H9 (cell line): ENCODE data around the gene TXNDC5. TPM values are rescaled to one million over a fixed set of nuclear protein-coding genes. Genes with fewer than 3 reads are reported as not detected.

Experiments used
- DNase-seq: peaks from one replicate; pipeline ENCODE4 v3.0.0-alpha.2; 2017
- H2AFZ ChIP-seq: one replicate; pipeline ENCODE4 v1.6.1; 2013; ENCODE audit warnings: mild to moderate bottlenecking, low read length, control low read depth, moderate library complexity
- H2AK5ac ChIP-seq: 2 replicates; pipeline ENCODE4 v1.6.1; 2013; ENCODE audit warnings: low read length, control low read depth, mixed read lengths; ENCODE audit not compliant: insufficient read length
- H2BK120ac ChIP-seq: one replicate; pipeline ENCODE4 v1.6.1; 2013; ENCODE audit warnings: low read depth, mild to moderate bottlenecking, low read length, control low read depth, inconsistent platforms; ENCODE audit not compliant: poor library complexity, severe bottlenecking
- H2BK12ac ChIP-seq: 2 replicates; pipeline ENCODE4 v1.6.1; 2013; ENCODE audit warnings: low read length, control low read depth, mixed read lengths, low read depth; ENCODE audit not compliant: insufficient read length
- H2BK15ac ChIP-seq: 2 replicates; pipeline ENCODE4 v1.6.1; 2013; ENCODE audit warnings: low read depth, low read length, control low read depth
- H2BK20ac ChIP-seq: one replicate; pipeline ENCODE4 v1.6.1; 2013; ENCODE audit warnings: low read depth, mild to moderate bottlenecking, low read length, control low read depth, inconsistent platforms; ENCODE audit not compliant: poor library complexity, severe bottlenecking
- H2BK5ac ChIP-seq: 2 replicates; pipeline ENCODE4 v1.6.1; 2013; ENCODE audit warnings: low read length, control low read depth, mixed read lengths; ENCODE audit not compliant: insufficient read length
- H3K14ac ChIP-seq: 2 replicates; pipeline ENCODE4 v1.6.1; 2013; ENCODE audit warnings: low read length, control low read depth; ENCODE audit not compliant: insufficient read depth
- H3K18ac ChIP-seq: 2 replicates; pipeline ENCODE4 v1.6.1; 2013; ENCODE audit warnings: low read depth, mild to moderate bottlenecking, mixed read lengths, low read length, control low read depth; ENCODE audit not compliant: insufficient read length
- H3K23ac ChIP-seq: 2 replicates; pipeline ENCODE4 v1.6.1; 2013; ENCODE audit warnings: low read length, control low read depth, mixed read lengths, low read depth; ENCODE audit not compliant: insufficient read length
- H3K23me2 ChIP-seq: 2 replicates; pipeline ENCODE4 v1.6.1; 2013; ENCODE audit warnings: low read depth, mild to moderate bottlenecking, mixed read lengths, low read length, control low read depth; ENCODE audit not compliant: insufficient read length, poor library complexity, severe bottlenecking
- H3K27ac ChIP-seq: 2 replicates; pipeline ENCODE4 v1.5.1; 2013; ENCODE audit warnings: low read length, control low read depth, mixed read lengths, low read depth; ENCODE audit not compliant: insufficient read length
- H3K27me3 ChIP-seq: 2 replicates; pipeline ENCODE4 v1.6.1; 2013; ENCODE audit warnings: low read length, control low read depth, inconsistent platforms; ENCODE audit not compliant: insufficient read depth
- H3K4ac ChIP-seq: 2 replicates; pipeline ENCODE4 v1.6.1; 2013; ENCODE audit warnings: low read depth, mild to moderate bottlenecking, control low read depth, inconsistent platforms, low read length, moderate library complexity
- H3K4me1 ChIP-seq: 2 replicates; pipeline ENCODE4 v1.6.1; 2013; ENCODE audit warnings: low read length, control low read depth, inconsistent platforms; ENCODE audit not compliant: insufficient read depth
- H3K4me2 ChIP-seq: 2 replicates; pipeline ENCODE4 v1.6.1; 2013; ENCODE audit warnings: low read length, control low read depth, mixed read lengths; ENCODE audit not compliant: insufficient read length, insufficient read depth
- H3K56ac ChIP-seq: 2 replicates; pipeline ENCODE4 v1.6.1; 2013; ENCODE audit warnings: low read depth, mild to moderate bottlenecking, mixed read lengths, low read length, control low read depth; ENCODE audit not compliant: insufficient read length
- H3K79me1 ChIP-seq: 2 replicates; pipeline ENCODE4 v1.6.1; 2013; ENCODE audit warnings: low read depth, mild to moderate bottlenecking, moderate library complexity, low read length, control low read depth, inconsistent platforms; ENCODE audit not compliant: insufficient read depth, poor library complexity, severe bottlenecking
- H3K79me2 ChIP-seq: 2 replicates; pipeline ENCODE4 v1.6.1; 2013; ENCODE audit warnings: low read length, control low read depth, inconsistent platforms; ENCODE audit not compliant: insufficient read depth
- H3K9ac ChIP-seq: 2 replicates; pipeline ENCODE4 v1.6.1; 2013; ENCODE audit warnings: low read length, control low read depth, mixed read lengths; ENCODE audit not compliant: insufficient read length; ENCODE audit errors: extremely low read depth
- H3K9me3 ChIP-seq: one replicate; pipeline ENCODE4 v1.6.1; 2013; ENCODE audit warnings: low read depth, low read length, inconsistent platforms; ENCODE audit not compliant: control insufficient read depth
- H3T11ph ChIP-seq: one replicate; pipeline ENCODE4 v1.6.1; 2013; ENCODE audit warnings: mild to moderate bottlenecking, low read length, control low read depth, inconsistent platforms
- H4K20me1 ChIP-seq: one replicate; pipeline ENCODE4 v1.6.1; 2013; ENCODE audit not compliant: control insufficient read depth, insufficient read length, insufficient read depth
- H4K5ac ChIP-seq: 2 replicates; pipeline ENCODE4 v1.6.1; 2013; ENCODE audit warnings: low read depth, mild to moderate bottlenecking, mixed read lengths, low read length, control low read depth; ENCODE audit not compliant: insufficient read length
- H4K8ac ChIP-seq: replicated peaks from 2 replicates; pipeline ENCODE4 v1.6.1; 2013; ENCODE audit warnings: low read length, control low read depth, mixed read lengths, low read depth; ENCODE audit not compliant: insufficient read length
- H4K91ac ChIP-seq: 2 replicates; pipeline ENCODE4 v1.6.1; 2013; ENCODE audit warnings: low read depth, mild to moderate bottlenecking, moderate library complexity, mixed read lengths, low read length, control low read depth; ENCODE audit not compliant: insufficient read length
- H3K27ac Mint-ChIP-seq, 3 experiments: 2 replicates in 2 of 3; 3 replicates in 1 of 3; pipeline ENCODE4 v1.8.0; 2020 to 2021; ENCODE audit warnings: mixed read lengths in 3 of 3, mild to moderate bottlenecking in 1 of 3, moderate library complexity in 1 of 3
- H3K27me3 Mint-ChIP-seq: 2 replicates; pipeline ENCODE4 v1.8.0; 2021; ENCODE audit warnings: low read depth, mild to moderate bottlenecking, moderate library complexity, mixed read lengths
- H3K36me3 Mint-ChIP-seq, 3 experiments: 2 replicates in 2 of 3; 3 replicates in 1 of 3; pipeline ENCODE4 v1.8.0; 2020 to 2021; ENCODE audit warnings: low read depth in 3 of 3, mixed read lengths in 3 of 3; ENCODE audit not compliant: insufficient read depth in 1 of 3
- H3K4me1 Mint-ChIP-seq, 2 experiments: 2 replicates each; pipeline ENCODE4 v1.8.0; 2020; ENCODE audit warnings: mixed read lengths in 2 of 2
- H3K4me3 Mint-ChIP-seq, 2 experiments: 2 replicates in 1 of 2; 3 replicates in 1 of 2; pipeline ENCODE4 v1.8.0; 2020 to 2021; ENCODE audit warnings: mild to moderate bottlenecking in 2 of 2, mixed read lengths in 2 of 2, moderate library complexity in 1 of 2
- H3K9me3 Mint-ChIP-seq, 2 experiments: 2 replicates in 1 of 2; 3 replicates in 1 of 2; pipeline ENCODE4 v1.8.0; 2020; ENCODE audit warnings: mild to moderate bottlenecking in 2 of 2, mixed read lengths in 2 of 2, moderate library complexity in 1 of 2
- WGBS: extraction: QIAGEN DNeasy Blood & Tissue Kit; methylation state at CpG from one replicate; pipeline ENCODE4 v1.1.7; 2013; ENCODE audit warnings: missing lambda C conversion rate, low lambda C conversion rate, mixed read lengths; ENCODE audit not compliant: insufficient read length; ENCODE audit errors: extremely low coverage; 5-methylcytosine and 5-hydroxymethylcytosine counted together
- total RNA-seq: library from RNA; stranded (reverse); gene quantifications from 2 replicates; pipeline ENCODE4 v1.2.1, GENCODE V29; 2021
- TF ChIP-seq, protein P1 (sequence below): fragments of 200-600 bp; sonication (generic); conservative IDR thresholded peaks from 3 replicates; pipeline ENCODE4 v1.8.0; 2021; ENCODE audit warnings: antibody characterized with exemption, mild to moderate bottlenecking

Gene TXNDC5
- total RNA-seq, 1 experiment from 2014 or later = 130 TPM

- Histone ChIP-seq H4K20me1 (no peaks in the 10 kb centered on the region), H3K23ac (no peak overlapping the region), H3K79me1 (no peaks in the 10 kb centered on the region), H3K9me3 (no peaks in the 10 kb centered on the region), H3K4me2 (no peak overlapping the region), H3K56ac (no peak overlapping the region), H3K79me2 (no peaks in the 10 kb centered on the region), H4K8ac (no peak overlapping the region), H2BK20ac (no peak overlapping the region), H3K18ac (no peak overlapping the region), H4K5ac (no peak overlapping the region), H2AFZ (no peak overlapping the region), H2AK5ac (no peak overlapping the region), H3K27ac (no peak overlapping the region), H3K9ac (no peak overlapping the region), H3K4ac (no peak overlapping the region), H3K27me3 (no peaks in the 10 kb centered on the region), H2BK120ac (no peak overlapping the region), H3T11ph (no peak overlapping the region), H3K23me2 (no peaks in the 10 kb centered on the region), H3K4me1 (no peaks in the 10 kb centered on the region), H2BK5ac (no peak overlapping the region), H2BK15ac (no peak overlapping the region), H3K14ac (no peak overlapping the region), H2BK12ac (no peak overlapping the region), H4K91ac (no peak overlapping the region)
- Mint-ChIP-seq H3K27me3 (no peaks in the 10 kb centered on the region), H3K36me3 (peaks cover 50 to 93% (median 88%) of the 10 kb centered on the region in 3 experiments), H3K27ac (no peak overlapping the region), H3K4me3 (no peak overlapping the region), H3K4me1 (no peaks in the 10 kb centered on the region), H3K9me3 (no peaks in the 10 kb centered on the region)
- TF ChIP-seq, protein P1, sequence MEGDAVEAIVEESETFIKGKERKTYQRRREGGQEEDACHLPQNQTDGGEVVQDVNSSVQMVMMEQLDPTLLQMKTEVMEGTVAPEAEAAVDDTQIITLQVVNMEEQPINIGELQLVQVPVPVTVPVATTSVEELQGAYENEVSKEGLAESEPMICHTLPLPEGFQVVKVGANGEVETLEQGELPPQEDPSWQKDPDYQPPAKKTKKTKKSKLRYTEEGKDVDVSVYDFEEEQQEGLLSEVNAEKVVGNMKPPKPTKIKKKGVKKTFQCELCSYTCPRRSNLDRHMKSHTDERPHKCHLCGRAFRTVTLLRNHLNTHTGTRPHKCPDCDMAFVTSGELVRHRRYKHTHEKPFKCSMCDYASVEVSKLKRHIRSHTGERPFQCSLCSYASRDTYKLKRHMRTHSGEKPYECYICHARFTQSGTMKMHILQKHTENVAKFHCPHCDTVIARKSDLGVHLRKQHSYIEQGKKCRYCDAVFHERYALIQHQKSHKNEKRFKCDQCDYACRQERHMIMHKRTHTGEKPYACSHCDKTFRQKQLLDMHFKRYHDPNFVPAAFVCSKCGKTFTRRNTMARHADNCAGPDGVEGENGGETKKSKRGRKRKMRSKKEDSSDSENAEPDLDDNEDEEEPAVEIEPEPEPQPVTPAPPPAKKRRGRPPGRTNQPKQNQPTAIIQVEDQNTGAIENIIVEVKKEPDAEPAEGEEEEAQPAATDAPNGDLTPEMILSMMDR = no peak
- DNase-seq = no peak
- no CpG with 5 or more reads among the region's 13 CpGs for WGBS
Measured at GRCh38 chr6:7894262-7895124, 16.1 kb downstream of the TXNDC5 start.
